HG03108 (cell line): Measurements from ENCODE around the gene NTNG2.

Source experiments
- ATAC-seq: cut with Tn5 transposase; IDR thresholded peaks from one replicate; pipeline ENCODE4 v1.9.1; 2021; ENCODE audit warnings: moderate library complexity; ENCODE audit not compliant: unreplicated experiment

NTNG2 gene

DNA sequence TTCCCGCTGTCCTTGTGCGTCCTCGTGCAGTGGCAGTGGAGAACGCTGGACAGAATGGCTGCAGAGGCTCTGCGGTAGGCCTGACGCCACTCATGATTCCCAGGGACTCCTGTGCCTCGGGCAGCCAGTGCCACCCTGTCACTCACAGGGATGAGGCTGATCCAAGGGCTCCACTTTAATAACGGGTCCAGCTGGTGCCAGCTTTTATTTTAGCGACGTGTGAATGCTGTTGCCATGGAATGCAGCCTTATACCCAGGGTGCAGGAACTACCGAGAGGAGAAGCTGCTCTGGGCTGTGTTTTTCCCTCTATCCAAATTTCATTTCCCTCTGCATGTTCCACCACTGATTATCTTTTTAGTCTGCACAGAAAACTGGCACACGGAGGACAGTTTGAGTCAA, 15.8 kb upstream of the NTNG2 start:
- ATAC-seq = no peak

DNA sequence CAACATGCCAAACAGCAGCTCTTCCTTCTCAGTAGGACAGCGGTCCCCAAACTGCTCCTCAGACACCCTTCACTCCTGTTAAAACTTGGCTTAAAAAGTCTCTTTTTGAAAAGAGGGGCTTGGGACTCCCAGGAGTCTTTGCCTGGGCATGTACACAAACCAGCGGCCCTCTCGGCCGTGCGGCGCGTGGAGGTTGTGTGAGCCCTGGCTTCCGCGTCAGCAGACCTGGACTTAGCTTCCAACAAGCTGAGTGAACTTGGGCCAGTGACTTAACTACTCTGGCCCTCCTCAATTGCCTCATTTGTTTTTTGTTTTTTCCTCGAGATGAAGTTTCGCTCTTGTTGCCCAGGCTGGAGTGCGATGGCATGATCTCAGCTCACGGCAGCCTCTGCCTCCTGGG, 15.3 kb upstream of the NTNG2 start:
- no peak for ATAC-seq

DNA sequence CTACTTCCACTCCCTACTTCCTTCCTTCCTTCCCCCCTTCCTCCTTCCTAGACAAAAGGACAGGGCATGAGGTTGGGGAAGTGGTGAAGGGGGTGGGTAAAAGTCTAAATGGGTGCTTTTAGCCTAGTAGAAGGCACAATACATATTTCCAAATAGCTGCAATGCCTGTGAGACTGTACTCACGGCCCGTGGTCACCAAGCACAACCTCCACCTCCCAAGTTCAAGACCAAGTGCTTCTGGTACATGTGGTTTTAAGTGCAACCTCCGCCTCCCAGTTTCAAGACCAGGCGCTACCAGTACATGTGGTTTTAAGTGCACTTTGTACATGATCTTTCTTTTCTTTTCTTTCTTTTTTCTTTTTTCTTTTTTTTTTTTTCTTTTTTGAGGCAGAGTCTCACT, 14.5 kb upstream of the NTNG2 start:
- no peak for ATAC-seq

DNA sequence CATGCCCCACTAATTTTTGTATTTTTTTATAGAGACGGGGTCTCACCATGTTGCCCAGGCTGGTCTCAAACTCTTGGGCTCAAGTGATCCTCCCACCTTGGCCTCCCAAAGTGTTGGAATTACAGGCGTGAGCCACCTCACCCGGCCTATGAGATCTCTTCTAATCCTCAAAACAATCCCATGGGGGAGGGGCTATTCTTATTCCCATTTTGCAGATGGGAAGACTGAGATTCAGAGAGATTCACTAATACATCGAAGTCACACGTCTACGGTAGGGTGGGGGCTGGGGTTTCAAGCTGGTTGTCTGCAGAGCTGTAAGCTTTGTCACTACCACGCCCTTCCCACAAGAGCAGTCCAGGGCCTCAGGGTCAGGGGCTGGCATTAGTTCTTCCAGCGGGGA, 14.0 kb upstream of the NTNG2 start:
- ATAC-seq = no peak

DNA sequence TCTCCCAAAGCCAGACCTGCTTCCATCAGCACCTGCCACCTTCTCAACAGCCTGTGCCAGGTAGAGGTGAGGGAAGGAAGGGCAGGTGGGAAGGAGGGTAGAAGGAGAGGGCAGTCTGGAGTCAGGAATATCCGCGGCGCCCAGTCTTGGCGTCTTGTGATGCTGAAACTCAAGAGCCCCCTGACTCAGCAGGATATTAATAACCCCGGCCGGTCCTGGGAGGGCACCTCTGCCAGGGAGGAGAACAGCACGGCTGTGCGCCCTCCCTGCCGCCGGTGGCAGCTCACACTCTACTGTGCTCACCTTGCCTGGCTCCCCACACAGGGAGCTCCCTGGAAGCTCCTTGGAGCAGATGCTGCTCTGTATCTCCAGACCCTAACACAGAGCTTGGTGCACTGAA, 11.6 kb upstream of the NTNG2 start:
- no peak for ATAC-seq

DNA sequence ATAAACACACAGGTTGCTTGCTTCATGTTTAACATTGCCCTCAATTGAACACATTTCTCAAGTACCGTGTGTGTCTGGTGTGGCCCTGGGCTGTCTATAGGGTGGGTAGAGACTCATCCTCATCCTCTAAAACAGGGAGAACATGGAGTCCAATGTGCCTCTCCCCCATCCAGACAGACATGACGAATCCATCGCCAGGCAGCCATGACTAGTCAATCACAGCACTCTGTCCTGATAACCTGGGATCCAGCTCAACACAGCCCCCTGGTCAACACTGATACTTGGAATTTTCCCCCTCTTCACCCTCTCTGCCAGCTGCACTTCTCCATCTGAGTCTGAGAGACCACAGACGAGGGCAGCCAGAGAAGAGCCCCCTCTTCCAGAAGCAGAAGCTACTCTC, 10.7 kb upstream of the NTNG2 start:
- ATAC-seq = no peak

DNA sequence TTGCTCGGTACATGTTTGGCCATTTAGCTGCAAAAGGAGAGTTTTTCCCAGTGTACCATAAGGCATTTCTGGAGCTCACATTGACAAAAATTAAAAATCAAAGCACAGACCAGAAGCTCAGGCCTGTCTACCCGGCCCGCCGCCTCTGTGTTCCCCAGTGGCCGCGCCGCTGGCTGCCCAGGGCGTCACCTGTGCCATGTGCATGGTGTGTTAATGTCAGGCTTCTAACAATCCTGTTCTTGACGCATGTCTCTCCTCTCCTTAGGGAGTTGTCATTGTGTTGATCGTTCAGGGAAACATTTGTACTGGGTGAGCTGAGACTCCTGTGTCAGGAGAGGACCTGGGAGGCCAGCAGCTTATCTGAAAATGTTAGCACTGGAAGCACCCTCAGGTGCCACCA, 9.6 kb upstream of the NTNG2 start:
- ATAC-seq = no peak

DNA sequence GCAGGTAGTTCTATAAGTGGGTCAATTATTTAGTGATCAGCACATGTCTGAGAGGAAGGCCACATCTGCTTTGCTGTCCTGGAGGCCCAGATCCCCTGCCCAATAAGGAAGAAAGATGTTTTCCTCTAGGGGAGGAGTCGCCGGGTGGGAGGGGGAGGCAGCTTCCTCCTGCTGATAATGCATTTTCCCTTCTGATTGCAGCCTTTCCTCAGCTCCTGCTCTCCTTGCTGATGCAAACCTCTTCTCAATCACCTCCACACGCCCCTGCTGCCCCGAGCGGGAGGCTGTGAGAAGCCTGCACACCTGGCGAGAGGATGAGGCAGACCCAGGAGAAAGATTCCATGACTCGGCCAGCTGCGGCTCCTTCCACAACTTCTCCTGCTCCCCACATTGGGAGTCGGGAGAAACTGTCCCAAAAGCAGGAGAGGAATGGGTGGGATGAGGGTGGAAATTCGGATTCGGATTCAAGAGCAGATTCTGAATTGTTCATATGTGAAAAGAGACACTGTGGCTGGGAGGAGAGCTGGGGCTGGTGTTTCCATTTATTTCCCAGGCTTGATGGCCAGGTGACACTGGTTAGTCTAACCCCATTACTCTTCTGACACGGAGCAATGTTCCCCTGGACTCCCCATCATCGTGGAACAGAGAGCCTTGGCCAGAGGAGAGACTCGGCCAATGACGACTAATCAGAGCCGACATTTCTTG, 6.8 kb upstream of the NTNG2 start:
- no peak for ATAC-seq

DNA sequence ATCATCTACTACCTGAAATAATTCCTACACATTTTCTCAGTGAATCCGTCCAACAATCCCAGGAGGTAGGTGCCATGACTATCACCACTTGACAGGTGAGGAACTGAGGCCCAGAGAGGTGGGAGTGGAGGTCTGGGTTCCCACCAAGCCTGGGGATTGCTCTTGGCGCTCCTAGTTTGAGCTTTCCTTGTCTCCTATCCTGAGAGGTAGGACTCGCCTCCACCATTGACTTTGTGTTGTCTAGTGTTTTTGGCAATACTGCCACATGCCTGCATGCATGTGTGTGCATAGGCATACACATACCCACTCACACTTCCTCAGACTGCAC, 6.3 kb upstream of the NTNG2 start:
- no peak for ATAC-seq

DNA sequence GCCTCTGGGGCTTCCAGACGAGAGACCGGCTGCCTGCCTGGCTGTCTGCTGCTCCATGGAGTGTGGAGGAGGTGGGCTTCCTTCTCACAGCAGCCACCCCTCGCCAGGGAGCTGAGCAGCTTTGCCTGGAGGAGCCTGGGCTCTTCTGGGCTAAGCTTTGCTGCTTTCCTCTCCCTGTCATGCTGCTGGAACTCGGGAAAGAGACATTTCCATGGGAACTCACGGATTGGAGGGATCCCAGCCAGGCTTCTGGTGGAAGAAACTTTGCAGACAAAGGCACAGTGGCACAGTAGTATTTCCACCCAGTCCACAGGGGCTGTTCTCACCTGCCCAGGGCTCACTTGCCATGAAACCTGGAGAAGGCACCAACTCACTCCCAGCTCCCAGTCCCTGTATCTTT, 5.6 kb upstream of the NTNG2 start:
- ATAC-seq = no peak

DNA sequence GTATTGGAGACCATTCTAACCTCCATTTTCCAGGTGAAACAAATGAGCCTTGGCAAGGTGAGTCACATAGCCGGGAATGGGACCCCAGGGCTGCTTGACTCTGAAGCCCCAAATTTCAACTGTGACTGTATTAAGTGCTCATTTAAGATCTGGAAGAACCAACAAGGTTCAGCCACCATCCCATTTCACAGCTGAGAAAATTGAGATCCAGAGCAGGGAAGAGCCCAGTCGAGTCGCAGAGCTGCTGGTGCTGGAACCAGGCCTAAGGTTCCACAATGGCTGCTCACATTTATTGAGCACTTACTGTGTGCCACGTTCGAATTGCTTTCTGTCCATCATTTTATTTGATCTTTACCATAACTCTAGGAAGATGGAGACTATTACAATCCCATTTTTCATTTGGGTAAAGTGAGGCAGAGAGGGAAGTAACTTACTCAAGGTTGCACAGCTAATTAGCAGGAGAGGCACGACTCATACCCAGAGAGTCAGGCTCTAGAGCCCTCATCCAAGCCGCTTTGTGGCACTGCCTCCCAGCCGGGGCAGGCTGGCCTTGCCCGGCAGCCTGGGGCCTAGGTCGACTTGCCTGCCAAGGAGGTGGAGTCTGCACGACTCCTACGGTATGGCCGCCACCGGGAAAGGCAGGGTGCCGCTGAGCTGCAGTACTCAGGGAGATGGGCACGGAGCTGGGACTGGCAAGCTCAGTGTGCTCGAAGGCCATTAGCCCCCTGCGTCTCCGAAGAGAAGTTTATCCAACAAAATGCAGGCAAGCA, 4.3 kb upstream of the NTNG2 start:
- ATAC-seq = no peak

DNA sequence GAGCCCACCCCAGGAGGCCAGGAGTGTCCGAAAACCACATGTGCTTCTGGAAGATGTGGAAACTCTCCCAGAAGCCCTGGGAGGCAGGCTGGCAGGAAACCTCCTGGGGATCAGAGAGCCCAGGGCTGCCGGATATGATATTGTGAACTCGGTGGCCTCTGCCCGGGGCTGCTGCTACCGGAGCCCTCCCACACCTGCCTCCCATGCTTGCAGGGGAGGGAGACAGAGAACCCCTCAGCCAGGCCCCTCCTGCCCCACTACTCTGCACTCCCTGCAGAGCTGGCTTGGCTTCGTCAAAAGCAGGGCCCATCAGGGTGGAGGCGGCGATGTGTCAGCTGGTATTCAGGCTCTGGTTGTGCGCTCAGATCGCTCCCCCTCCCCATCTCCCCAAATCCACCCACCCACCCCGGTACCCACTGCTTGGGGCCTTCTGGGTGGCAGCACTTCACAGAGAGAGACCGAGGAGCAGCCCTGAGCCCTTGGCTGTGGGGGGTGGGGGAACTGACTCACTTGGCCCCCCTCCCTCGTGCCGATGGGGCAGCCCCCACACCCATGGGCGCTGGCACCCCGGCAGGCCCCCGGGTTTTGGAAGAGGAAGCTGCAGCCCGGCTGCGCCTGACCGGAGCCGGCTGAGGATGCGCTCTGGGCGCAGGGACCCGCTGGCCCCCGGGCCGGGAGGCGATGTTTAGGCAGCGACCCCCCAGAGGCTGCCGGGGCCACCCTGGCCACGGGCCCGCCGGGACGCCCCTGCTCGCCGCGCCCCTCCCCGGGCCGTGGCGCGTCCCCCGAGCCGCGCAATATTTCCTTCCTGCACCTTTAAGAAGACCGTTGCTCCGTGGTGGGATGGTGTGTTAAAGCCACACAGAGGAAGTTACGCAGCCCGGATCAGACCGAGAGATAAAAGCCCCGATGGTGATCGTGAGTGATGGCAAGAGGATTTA, 786 bp upstream of the NTNG2 start:
- ATAC-seq = no peak

DNA sequence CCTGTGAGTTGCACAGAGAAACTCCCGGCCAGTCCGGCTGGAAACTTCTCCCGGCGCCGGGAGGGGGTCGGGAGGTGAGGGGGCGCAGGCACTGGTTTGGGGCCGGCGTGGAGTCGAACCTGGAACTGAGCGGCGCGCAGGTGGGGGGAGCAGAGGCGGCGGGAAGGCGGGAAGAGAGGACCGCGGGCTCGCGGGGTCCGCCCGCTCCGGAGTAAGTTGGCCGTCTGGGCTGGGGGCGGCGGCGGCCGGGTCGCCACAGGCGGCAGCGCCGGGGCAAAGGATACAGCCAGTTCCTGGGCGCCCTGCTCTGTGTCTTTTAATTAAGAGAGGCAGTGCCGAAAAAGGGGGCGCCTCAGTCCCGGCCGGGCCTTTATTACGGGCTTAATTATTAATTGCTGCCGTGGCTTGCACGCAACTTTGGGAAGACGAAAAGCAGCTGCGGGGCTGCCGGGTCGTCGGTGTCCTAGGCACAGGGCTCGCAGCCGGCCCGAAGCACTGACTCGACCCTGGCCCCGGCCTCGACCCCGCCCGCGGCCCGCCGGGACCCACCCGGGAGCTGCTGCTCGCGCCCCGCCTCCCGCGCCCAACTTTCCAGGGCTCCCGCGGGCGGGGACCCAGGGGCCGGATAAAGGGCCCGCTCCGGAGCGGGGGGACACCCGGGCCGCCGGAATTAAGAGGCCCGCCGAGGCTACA, 1.1 kb downstream of the NTNG2 start:
- ATAC-seq = no peak

DNA sequence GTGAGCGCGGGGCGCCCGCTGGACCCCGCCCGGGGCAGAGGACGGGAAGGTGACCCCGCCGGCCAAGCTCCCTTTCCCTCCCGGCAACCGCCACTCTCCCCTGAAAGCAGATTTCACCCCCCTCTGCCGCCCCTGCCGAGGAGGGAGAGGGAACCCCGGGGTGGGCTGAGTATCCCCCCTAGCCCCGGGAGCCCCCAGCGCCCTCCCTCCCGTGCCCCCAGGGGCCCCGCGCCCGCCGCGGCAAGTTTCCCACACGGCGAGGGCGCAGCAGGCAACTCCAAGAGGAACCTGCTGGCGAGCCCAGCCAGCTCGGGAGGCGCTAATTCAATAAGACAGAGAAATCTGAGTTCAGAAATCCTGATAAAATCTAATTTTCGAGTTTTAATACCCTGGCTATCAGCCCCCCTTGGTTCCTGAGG, 1.6 kb downstream of the NTNG2 start:
- ATAC-seq = no peak

DNA sequence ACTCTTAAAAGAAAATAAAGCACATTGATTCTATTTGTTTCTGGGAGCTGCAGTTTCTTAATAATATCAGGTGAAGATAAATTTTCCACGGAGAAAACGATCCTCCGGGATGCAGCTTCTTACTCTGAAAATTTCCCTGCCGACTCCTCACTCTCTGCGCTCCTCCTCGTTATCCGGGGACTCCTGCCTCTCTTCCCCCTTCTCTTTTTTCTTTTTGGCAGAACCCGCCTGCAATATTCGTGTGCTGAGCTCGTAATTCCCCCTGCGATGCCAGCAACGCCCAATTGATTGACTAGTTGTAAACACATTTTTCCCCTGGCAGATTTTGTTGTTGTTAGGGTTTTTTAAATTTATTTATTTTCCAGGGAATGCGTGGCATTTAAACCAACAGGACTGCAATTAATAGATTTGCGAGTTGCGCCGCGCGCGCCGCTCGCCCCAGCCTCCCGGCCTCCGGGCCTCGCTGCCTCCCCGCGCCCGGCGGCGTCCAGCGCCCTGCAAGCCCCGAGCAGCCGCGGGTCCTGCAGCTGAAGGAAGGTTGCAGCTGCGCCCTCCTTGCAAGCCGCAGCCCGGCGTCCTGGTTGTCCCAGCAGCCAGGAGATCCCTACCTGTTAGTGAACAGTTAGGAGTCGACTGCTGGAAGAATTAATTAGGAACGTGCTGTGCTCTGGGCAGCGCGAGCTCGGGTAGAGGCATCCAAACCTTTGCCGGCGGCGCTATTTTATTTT, 2.2 kb downstream of the NTNG2 start:
- no peak for ATAC-seq

DNA sequence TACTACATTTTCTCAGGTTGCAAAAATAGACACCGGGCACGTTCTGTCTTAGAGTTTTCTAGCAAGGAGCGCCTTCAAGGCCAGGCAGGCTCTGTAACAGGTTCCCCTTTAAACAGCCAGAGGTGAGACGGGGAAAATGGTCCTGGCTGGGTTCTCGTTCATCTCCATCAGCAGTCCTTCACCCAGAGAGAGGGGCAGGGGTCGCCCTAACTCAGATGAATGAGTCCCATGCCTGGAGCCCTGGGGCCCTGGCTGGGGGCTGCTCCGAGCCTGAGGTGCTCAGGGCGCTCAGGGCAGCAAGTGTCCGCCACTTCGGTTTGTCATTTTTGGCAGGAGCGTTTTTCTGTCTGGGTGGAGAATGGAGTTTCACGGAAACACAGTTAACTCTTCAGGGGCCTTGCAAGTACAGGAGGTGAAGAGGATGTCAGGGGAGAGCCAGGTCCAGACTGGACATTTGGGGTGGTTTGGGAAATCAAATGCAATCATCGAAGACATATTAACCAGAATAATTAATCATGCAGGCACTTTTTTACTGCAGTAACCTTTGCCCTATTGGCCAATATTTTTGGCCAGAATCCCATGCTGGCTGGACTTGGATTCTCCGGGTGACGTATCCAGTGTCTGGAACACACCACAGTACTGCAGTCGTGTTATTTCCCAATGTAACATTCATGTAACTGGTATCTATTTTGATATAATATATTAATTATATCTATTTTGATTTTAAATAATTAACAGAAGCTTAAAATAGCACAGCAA, 2.9 kb downstream of the NTNG2 start:
- no peak for ATAC-seq

DNA sequence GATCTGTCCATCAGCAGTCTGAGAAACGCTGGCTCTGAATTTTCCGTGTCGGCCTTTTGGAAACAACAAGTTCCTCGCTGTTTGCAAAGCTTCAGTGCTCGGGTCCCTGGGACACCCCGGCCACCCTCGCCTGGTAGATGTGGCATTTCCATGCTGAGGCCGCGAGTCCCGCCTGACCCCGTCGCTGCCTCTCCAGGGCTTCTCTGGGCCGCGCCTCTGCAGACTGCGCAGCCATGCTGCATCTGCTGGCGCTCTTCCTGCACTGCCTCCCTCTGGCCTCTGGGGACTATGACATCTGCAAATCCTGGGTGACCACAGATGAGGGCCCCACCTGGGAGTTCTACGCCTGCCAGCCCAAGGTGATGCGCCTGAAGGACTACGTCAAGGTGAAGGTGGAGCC, 4.7 kb downstream of the NTNG2 start:
- ATAC-seq = no peak

DNA sequence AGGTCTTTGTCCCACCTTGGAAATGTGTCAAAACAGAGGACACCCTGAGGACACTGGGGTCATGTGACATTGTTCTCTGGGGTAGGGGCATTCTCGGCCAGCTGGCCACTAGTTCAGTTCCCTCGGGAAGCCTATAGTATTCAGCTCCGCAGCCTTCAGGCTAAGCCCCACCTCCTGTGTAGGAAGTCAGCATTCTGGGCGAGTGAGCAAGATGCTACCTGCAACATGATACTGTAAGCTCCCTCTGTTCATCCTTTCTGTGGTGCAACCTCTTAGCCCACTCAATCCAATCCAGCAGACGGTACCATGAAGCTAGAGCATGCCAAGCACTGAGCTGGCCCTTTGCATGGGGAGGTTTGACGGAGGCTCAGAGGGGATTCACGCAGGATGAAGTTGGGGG, 5.3 kb downstream of the NTNG2 start:
- no peak for ATAC-seq

DNA sequence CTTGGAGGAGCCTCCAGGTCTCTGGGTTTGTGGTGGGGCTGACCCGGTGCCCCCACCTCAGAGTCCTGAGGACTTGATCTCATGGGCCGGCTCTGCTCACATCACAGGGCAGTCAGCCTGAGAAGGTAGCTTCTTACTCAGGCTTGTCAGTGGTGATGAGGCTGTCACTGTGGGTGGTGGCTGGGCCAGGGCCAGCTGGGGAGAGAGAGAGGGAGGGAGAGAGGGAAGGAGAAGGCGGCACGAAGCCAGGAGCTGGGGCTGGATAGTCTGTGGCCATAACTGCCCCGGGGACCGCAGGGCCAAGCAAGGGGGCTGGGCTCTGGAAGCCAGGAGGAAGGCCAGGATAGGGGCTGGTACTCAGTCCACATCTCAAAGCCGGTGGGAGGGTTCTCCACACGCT, 6.5 kb downstream of the NTNG2 start:
- ATAC-seq = no peak

DNA sequence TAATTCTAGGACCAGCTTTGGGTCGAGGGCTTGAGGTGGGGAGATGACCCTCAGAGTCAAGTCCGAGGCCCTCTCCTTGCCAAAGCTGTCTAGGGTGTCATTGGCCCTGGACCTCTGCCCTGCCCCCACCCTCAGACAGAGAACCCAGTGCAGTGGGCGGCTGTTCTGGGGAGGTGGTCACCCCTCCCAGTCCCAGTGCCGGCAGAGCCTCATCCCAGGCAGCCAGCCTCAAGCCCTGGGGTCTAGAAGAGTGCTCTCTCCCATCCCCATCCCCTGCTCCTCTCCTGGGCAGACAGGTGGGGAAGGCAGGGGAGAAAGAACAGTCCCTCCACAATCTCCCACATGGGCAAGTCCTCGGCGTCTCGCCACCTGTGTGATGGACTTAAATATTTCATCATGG, 7.0 kb downstream of the NTNG2 start:
- no peak for ATAC-seq
